Measurements from ENCODE around the gene CAMK2G. TPM values are rescaled to one million over a fixed set of nuclear protein-coding genes. Genes with fewer than 3 reads are reported as not detected.

CAMK2G gene
- total RNA-seq, 1 experiment from 2014 or later, result 147 TPM

GRCh38 chr10:73886661-73887293 is 12.4 kb upstream of the CAMK2G start:
- H3K4me2 ChIP-seq, result peak overlapping the region; percentile 90
- TF ChIP-seq CTCF (conservative IDR thresholded peaks at IDR 0.05) (no peak), EZH2 (IDR thresholded peaks at IDR 0.05; ENCODE audit: low read depth) (no peak)
- no peaks in the 10 kb centered on the region for H4K20me1 ChIP-seq (ENCODE audit: insufficient read depth)
- no peaks in the 10 kb centered on the region for H3K27me3 ChIP-seq (ENCODE audit: insufficient read depth, low read depth)
- H3K27ac ChIP-seq, result peak overlapping the region; percentile 97
- no peaks in the 10 kb centered on the region for H3K79me2 ChIP-seq (ENCODE audit: low read depth)
- 0 out of 2 replicates have a peak overlapping the region, but pooled peaks have one; percentile 4 for H2AFZ ChIP-seq
- peaks cover 65% of the 10 kb centered on the region for H3K4me1 ChIP-seq (replicated peaks; ENCODE audit: insufficient read depth)
- peaks cover 52% of the 10 kb centered on the region for H3F3A ChIP-seq (ENCODE audit: insufficient read depth, low read depth)
- H3K4me3 ChIP-seq, result peak overlapping the region; percentile 43; the same call in 1 of the 2 replicates
- no TSS peak for BruUV-seq (replicated peaks)
- intact Hi-C loops (cut with micrococcal nuclease; ENCODE audit: unreplicated experiment), result loop anchor here (1.0 to 10.0 kb wide), 10 partner anchors 54 to 1348 kb away; partner anchors contain the start of gene COMTD1
- H3K36me3 ChIP-seq (ENCODE audit: low read depth), result no peaks in the 10 kb centered on the region
- CTCF ChIA-PET, result interaction anchor here (0.6 to 4.4 kb wide), 18 partner anchors 11 to 217 kb away, joined by 3 to 58 read pairs (median 4); no protein-coding TSS in a partner anchor
- H3K9me2 ChIP-seq (ENCODE audit: insufficient read depth), result no peaks in the 10 kb centered on the region
- DNase-seq, result peak; percentile 38 to 58
- POLR2A ChIA-PET (ENCODE audit: unreplicated experiment), result interaction anchor here (0.5 to 4.0 kb wide), 13 partner anchors 11 to 216 kb away, joined by 3 to 87 read pairs (median 4); partner anchors contain the start of gene VCL
- no peaks in the 10 kb centered on the region for H3K9me3 ChIP-seq (ENCODE audit: insufficient read depth, low read depth)

DNA sequence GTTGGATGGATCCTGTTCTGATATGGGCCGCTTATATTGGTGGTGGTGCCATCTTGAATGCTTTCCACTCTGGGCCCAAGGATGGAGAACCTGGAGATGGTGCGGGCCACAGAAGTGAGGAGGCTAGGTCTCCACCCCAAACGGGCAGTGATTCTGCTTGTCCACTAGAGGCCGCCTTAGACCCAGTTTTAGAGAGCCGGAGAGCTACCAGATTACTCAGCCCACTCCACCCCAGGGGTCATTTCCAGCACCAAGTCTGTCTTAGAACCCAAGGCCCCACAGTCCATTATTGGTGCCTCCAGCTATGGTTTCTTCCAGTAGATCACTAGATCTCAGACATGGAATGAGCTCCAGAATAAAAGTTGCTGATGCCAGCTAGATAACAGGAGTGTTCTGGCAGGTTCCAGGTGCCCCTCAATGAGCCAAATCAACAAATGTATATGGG is 11.8 kb upstream of the CAMK2G start:
- Histone ChIP-seq H3K36me3 (ENCODE audit: low read depth) (no peaks in the 10 kb centered on the region), H2AFZ (no peak overlapping the region), H3K9me3 (ENCODE audit: insufficient read depth, low read depth) (no peaks in the 10 kb centered on the region), H3F3A (ENCODE audit: insufficient read depth, low read depth) (peaks cover 48% of the 10 kb centered on the region), H3K79me2 (ENCODE audit: low read depth) (no peaks in the 10 kb centered on the region), H4K20me1 (ENCODE audit: insufficient read depth) (no peaks in the 10 kb centered on the region), H3K27ac (peak overlapping the region; percentile 97), H3K9me2 (ENCODE audit: insufficient read depth) (no peaks in the 10 kb centered on the region), H3K4me3 (no peak overlapping the region), H3K4me2 (peak overlapping the region; percentile 90), H3K27me3 (ENCODE audit: insufficient read depth, low read depth) (no peaks in the 10 kb centered on the region), H3K4me1 (replicated peaks; ENCODE audit: insufficient read depth) (peaks cover 58% of the 10 kb centered on the region)
- BruUV-seq (replicated peaks), result no TSS peak
- CTCF ChIA-PET, result interaction anchor here (0.6 to 4.4 kb wide), 15 partner anchors 13 to 217 kb away, joined by 3 to 58 read pairs (median 4); no protein-coding TSS in a partner anchor
- TF ChIP-seq EZH2 (IDR thresholded peaks at IDR 0.05; ENCODE audit: low read depth) (no peak), CTCF (conservative IDR thresholded peaks at IDR 0.05) (peak; percentile 96)
- intact Hi-C loops (cut with micrococcal nuclease; ENCODE audit: unreplicated experiment), result loop anchor here (1.0 to 10.0 kb wide), 9 partner anchors 54 to 1349 kb away; partner anchors contain the start of gene COMTD1
- DNase-seq, result peak; percentile 59 to 76
- POLR2A ChIA-PET (ENCODE audit: unreplicated experiment), result interaction anchor here (0.5 to 4.0 kb wide), 10 partner anchors 12 to 341 kb away, joined by 3 to 87 read pairs (median 4); partner anchors contain the start of gene VCL

DNA sequence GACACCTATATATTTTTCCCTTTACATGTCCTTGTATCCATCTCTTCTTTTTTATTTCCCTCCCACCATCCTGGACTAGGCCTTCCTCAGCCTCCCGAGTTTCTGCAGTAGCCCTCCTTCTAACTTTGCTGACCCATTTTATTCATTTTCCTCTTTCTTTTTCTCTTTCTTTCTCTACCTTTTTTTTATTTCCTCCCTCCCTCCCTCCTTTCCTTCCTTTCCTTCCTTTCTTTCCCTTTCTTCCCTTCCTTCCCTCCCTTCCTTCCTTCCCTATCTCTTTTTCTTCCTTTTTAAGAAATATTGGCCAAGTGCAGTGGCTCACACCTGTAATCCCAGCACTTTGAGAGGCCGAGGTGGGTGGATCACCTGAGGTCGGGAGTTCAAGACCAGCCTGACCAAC is 9.7 kb upstream of the CAMK2G start:
- no peak overlapping the region for H3K4me3 ChIP-seq
- no peak overlapping the region for H3K27ac ChIP-seq
- H3K9me2 ChIP-seq (ENCODE audit: insufficient read depth), result no peaks in the 10 kb centered on the region
- H3F3A ChIP-seq (ENCODE audit: insufficient read depth, low read depth), result peaks cover 28% of the 10 kb centered on the region
- H3K4me2 ChIP-seq, result no peak overlapping the region
- no peaks in the 10 kb centered on the region for H3K27me3 ChIP-seq (ENCODE audit: insufficient read depth, low read depth)
- BruUV-seq (replicated peaks), result no TSS peak
- no peaks in the 10 kb centered on the region for H3K36me3 ChIP-seq (ENCODE audit: low read depth)
- ChIA-PET CTCF (interaction anchor here (0.7 to 1.7 kb wide), 4 partner anchors 34 to 84 kb away, joined by 3 to 6 read pairs (median 4); no protein-coding TSS in a partner anchor), POLR2A (ENCODE audit: unreplicated experiment) (interaction anchor here (0.5 kb wide), 1 partner anchor 11 kb away, joined by 3 read pairs; no protein-coding TSS in a partner anchor)
- no peaks in the 10 kb centered on the region for H3K79me2 ChIP-seq (ENCODE audit: low read depth)
- peaks cover 43% of the 10 kb centered on the region for H3K4me1 ChIP-seq (replicated peaks; ENCODE audit: insufficient read depth)
- H2AFZ ChIP-seq, result no peak overlapping the region
- no peak for DNase-seq
- H3K9me3 ChIP-seq (ENCODE audit: insufficient read depth, low read depth), result no peaks in the 10 kb centered on the region
- no peak for TF ChIP-seq EZH2 (IDR thresholded peaks at IDR 0.05; ENCODE audit: low read depth)
- no peak for TF ChIP-seq CTCF (conservative IDR thresholded peaks at IDR 0.05)
- intact Hi-C loops (cut with micrococcal nuclease; ENCODE audit: unreplicated experiment), result loop anchor here (1.0 to 10.0 kb wide), 3 partner anchors 35 to 1351 kb away; partner anchors contain the start of gene COMTD1
- H4K20me1 ChIP-seq (ENCODE audit: insufficient read depth), result no peaks in the 10 kb centered on the region
